Sciatic nerve (tissue), 2 donors: ENCODE results near the gene EPB41L1. TPM values are rescaled to one million over a fixed set of nuclear protein-coding genes. Genes with fewer than 3 reads are reported as not detected.

Experiments used
- ATAC-seq: fragments of 200-7000 bp; cut with Tn5 transposase; one replicate; pipeline ENCODE4 v1.9.1; 2020; ENCODE audit warnings: mild to moderate bottlenecking, moderate library complexity
- DNase-seq: peaks from one replicate; pipeline ENCODE4 v3.0.0-alpha.2; 2020; ENCODE audit warnings: low spot score
- intact Hi-C: fragments of 100-400 bp; cut with DNase I; formaldehyde crosslinking; loops from one replicate; pipeline ENCODE4 v1.14.2; 2022
- total RNA-seq: library from RNA; stranded (reverse); fragmentation: NEBNext Ultra II Directional; extraction: Animal tissue kit (Norgen Biotek cat#: 25700); gene quantifications from one replicate; pipeline ENCODE4 v1.2.1, GENCODE V29; 2021
- donor health status: DM: no; HTN: no; CAD: no.
- donor health status: DM: no; HTN: no; CAD: no.

EPB41L1 gene
- total RNA-seq, 1 donor from 2014 or later = 53.2 TPM

DNA sequence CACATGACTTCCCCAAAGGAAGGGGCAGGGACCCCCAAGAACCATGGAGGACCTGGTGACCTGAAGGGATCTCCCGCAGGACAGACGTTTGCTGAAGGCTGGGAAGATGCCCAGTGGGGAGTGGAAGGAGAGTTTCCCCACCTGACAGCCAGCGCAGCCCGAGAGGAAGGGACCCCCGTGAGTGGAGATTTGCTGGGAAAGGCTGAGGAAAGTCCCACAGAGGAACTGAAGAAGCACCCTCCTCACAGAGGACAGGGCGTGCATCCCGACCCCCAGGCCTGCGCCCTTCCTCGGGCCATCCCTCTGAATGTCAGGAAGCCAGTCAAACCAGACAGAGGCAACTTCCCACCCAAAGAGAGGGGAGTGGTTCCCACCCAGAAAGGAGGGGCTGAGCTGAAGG is 52.1 kb downstream of the EPB41L1 start:
- intact Hi-C loops = no loop called here
- ATAC-seq (no peak), DNase-seq (no peak)

DNA sequence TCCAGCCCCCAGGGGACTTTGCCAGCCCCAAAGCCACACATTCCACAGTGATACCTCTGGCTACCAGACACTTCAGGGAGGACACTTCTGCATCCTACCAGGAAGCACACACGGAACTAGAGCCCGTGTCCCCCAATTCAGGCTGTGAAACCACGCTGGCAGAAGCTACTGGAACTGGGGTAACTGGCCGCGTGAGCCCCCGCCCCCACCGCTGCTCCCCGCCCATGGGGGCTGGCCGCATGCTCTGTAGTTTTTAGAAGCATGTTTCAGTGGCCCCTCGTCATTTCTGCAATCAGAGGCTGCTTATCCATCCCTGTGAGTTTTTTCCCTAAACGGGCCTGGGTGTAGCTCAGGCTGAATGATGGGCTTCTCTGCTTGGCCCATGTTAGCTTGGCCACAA is 53.1 kb downstream of the EPB41L1 start:
- no peak for ATAC-seq
- DNase-seq = no peak
- intact Hi-C loops = no loop called here

DNA sequence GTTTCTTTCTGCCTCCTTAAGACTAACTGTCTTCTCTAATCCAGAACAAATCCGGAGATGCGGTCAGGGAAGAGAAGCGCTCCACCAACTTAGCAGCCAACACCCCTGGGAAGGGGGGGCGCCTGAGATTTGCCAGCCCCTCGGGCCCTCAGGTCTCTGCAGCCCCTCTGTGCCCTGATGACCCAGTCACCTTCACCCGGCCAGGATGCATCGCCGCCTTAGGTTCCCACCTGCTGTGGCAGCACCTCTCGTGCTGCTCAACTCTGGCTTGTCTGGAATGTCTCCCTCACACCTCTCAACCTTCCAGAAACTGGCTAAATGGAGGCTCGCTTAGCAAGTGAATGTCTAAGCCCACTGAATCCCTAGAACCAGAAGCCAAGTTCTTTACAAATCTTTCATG is 53.7 kb downstream of the EPB41L1 start:
- ATAC-seq (no peak), DNase-seq (no peak)
- intact Hi-C loops = no loop called here

DNA sequence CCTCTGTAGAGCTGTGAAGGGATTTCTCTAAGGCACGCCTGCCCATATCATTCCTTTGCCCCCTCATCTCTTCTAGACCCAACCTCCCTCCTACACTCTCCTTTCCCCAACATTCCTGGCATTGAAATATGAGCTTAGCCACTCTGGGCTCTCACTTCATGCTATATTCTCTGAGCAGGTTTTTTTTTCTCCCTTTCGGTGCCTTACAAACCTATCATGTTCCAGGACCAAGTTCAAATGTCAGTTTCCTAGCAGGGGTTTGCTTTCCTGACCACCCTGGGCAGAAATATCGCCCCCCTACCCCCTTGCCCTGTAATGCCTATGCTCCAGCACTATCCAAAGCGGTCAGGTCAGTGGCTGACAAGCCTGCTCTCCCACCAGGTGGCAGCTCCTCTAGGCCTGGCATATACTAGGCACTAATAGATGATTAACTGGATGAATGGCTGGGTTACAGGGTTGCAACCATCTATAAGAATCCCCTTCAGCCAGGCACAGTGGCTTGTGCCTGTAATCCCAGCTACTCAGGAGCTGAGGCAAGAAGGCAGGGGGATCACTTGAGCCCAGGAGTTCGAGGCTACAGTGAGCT is 56.0 kb downstream of the EPB41L1 start:
- DNase-seq (no peak), ATAC-seq (no peak)
- intact Hi-C loops = no loop called here

DNA sequence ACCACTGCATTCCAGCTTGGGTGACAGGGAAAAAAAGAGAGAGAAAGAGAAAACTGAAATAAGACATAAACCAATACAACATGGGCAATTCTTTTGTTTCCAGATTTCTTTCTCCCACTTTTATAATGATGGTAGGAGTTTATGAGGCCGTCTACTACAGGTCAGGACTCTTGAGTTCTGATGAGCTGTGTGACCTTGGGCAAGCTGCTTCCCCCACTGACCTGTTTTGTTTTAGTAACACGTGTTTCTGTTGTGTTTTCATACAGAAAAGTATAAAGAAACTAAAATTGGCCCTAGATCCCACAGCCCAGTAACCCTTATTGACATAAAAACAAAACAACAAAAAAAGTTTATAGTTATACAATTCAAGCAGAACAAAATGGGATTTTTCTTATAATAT is 58.8 kb downstream of the EPB41L1 start:
- no peak for DNase-seq
- ATAC-seq = no peak
- intact Hi-C loops = no loop called here

DNA sequence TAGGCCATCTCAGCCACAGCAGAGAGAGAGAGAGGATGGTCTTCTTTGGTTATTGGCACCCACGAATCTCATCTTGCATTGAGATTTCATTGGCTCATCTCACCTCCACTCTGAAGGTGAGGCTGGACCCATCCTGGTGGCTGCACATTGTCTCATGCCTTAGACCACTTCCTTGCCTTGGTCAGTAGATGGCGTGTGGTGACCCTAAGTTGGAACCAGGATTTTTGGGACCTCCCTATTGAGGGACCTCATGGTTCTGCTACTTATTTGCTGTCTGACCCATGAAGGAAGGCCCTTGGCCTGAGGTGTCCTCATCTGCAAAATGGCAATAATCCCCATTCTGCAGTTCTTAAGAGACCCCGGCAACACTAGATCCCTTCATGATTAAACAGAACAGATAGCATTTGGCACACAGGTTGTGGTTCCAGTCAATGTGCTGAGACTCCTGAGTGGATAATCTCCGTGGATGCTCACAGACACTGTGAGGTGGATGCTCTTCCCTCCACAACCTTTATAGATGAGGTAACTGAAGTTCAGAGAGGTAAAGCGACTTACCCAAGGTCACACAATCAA is 60.2 kb downstream of the EPB41L1 start:
- ATAC-seq (no peak), DNase-seq (no peak)
- intact Hi-C loops = no loop called here

DNA sequence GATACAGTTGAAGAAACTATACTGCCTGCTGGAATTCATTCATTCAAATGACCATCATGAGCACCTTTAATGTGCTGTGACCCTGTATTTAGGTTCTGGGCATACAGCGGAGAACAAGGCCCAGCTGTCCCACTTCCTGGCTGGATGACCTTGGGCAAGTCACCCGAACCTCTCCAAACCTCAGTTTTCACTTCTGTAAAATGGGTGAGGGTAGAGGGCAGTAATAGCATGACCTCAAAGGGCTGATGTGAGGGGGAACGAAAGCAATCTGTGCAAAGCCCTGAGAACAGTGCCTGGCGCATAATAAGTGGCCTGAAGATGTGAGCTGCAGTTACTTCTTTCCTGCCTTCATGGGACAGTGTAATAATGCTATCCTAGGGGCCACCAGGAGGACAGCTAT is 61.2 kb downstream of the EPB41L1 start:
- intact Hi-C loops = no loop called here
- ATAC-seq (no peak), DNase-seq (no peak)

DNA sequence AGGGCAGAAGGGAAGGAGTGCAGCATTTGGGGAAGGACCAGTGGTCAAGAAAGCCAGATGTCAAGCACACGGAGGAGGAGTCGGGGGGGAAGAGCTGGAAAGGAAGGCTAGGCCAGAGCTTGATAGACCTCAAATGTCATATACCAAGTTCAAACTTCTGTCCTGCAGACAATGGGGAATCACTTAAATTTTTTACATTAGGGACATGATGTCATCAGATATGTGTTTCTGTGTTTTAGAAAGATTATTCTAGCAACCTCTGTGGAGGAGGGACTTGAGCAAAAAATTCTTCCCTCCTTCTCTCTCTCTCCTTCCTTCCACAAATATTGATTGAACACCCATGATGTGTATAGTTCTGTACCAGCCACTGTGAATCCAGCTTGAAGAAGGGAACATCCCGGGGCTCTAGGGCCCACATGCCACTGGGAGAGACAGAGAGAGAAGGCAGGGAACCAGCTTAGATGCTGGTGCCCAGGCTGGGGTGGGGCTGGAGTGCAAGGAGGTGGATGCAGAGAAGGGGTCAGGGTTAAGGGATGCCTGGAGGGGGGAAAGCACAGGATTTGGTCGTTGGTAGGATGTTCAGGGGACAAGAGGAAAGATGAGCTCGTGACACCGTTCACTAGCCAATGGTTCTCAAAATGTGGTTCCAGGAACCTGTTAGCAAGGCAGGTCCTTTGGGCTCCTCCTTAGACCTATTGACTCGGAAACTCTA is 61.9 kb downstream of the EPB41L1 start:
- intact Hi-C loops = no loop called here
- DNase-seq (no peak), ATAC-seq (no peak)

DNA sequence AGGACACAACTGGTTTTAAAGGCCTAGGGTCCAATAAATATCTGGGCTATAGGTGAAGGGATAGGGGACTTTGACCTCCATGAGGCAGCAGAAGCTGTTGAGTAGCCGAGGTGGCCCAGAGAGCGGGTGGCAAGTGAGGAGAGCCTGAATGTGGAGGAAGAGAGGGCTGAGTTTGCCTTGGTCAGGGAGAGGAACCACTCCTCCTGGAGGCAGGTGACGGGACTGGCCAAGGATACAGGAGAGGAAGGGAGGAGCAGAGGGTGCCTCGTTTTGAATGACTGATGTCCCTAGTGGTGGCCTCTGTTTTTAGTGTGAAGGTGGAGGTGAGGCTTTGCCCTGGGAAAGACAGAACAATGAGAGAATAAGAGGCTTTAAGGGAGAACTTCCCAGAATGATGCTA is 62.7 kb downstream of the EPB41L1 start:
- intact Hi-C loops = no loop called here
- DNase-seq (no peak), ATAC-seq (no peak)

DNA sequence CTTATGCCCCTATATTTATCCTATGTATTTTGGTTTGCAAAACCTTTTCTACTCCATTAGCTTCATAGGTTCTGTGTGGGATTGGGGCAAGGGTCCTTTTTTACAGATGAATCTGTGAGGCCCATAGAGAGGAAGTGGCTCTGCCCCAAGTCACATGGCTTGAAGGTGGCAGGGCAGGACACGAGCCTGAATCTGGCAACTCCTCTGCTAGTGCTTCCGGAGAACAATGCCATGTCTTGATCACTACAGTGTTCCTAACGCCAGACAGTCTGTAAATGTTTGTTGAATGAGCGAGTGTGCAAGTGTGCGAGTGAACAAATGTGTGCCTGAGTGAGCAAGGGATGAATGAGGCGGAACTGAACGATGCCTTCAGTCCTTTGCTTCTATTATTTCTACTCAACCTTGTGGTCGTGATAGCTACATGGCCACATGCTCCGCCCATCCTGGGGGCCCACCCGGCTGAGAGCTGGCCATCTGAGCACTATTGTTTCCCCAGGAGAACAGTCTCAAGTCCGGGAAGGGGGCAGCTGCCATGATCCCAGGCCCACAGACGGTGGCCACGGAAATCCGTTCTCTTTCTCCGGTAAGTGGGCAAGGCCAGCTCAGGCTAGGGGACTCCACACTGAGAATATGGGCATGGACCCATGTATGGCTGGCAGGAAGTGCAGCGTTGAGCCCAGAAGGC is 64.0 kb downstream of the EPB41L1 start:
- DNase-seq (no peak), ATAC-seq (no peak)
- intact Hi-C loops = no loop called here

DNA sequence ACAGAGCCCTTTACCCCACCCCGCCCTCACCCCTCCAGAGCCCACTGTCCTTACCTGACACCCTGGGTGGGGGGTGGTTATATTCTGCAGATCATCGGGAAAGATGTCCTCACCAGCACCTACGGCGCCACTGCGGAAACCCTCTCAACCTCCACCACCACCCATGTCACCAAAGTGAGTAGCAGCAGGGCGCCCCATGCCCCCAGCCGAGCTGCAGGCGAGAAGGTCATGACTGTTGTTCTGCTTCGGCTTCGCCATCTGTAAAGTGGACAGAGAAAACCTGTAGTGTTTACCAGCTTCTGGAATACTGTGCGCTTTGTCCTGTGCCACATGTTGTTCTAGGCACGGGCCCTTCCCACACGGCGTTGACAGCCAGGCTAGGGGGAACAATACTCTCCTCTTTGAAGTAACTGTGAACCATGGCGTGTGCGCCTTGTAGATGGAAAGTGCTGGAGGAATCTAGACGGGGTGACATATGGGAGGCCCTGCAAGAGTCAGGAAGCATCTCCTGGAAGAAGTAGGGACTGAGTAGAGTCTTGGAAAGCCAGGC is 65.2 kb downstream of the EPB41L1 start:
- no peak for DNase-seq

DNA sequence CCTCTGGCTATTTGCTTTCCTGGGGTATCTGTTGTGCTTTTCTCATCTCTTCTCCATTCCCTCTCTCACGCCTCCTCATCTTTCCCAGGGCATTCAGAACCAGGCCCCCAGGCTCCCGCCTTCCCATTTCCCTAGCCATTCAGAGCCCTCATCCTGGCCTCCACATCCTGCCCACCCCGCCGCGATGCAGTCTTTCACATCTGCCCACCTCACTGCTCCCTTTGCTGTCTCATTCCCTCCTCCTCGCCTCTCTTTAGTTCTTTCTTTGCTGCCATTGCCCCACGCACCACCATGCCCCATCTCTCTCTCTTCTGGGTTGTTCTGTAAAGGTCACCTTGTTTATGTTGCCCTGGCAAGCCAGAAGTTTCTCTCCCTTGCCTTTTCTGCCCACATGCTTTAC is 71.1 kb downstream of the EPB41L1 start:
- no peak for ATAC-seq
- DNase-seq = no peak
- intact Hi-C loops = no loop called here

More for the DNA sequence above, 65.2 kb downstream of the EPB41L1 start:
- intact Hi-C loops = no loop called here
- no peak for ATAC-seq

DNA sequence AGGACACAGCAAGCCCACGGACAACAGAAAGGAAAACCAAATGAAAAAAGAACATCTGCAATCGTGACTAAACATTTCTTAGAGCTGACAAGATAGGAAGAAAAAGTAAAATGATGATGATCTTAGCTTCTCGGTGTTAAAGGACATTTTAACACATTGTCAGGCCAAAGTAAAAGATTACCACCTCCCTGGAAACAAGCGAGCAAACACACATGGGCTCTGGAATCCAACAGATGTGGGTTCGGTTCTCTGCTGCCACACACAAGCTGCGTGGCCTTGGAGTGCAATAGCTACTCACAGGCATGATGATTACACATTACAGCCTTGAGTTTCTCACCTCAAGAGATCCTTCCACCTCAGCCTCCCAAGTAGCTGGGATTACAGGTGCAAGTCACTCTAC is 74.2 kb downstream of the EPB41L1 start:
- ATAC-seq (no peak), DNase-seq (no peak)
- intact Hi-C loops = no loop called here

DNA sequence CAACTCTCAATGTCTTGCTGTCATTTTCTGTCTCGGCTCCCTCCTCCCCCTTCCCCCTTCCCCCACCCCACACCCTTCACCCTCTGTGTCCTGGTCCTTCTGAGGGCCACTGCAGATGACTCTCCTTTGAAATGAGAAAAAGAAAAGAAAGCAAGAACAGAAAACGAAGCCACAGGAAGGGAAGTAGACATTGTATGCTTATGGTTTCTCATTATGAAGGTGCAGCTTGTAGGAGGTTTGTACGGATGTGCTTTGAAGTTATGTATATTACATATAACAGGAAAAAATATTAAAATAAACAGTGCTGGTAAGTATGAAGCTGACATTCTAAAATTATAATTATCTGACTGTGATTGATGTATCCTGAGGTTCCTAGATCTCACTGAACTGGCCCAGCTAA is 75.5 kb downstream of the EPB41L1 start:
- no peak for ATAC-seq
- DNase-seq = no peak
- intact Hi-C loops = no loop called here

DNA sequence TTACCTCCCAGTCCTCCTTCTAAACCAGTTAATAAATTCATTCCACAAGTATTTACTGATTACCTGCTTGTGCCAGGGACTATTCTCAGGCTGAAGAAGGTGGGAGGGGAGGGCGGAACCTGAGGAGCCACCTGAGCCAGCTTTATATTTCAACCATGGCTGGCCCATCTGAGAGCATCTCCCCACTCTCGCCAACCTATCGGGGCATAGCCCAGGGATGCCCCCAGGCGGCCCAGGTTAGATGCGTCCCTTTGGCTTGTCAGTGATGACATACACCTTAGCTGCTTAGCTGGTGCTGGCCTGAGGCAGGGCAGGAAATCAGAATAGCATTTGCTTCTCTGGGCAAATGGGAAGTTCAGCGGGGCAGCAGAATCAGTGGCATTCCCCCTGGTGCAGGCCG is 76.8 kb downstream of the EPB41L1 start:
- ATAC-seq (no peak), DNase-seq (no peak)
- intact Hi-C loops = no loop called here

DNA sequence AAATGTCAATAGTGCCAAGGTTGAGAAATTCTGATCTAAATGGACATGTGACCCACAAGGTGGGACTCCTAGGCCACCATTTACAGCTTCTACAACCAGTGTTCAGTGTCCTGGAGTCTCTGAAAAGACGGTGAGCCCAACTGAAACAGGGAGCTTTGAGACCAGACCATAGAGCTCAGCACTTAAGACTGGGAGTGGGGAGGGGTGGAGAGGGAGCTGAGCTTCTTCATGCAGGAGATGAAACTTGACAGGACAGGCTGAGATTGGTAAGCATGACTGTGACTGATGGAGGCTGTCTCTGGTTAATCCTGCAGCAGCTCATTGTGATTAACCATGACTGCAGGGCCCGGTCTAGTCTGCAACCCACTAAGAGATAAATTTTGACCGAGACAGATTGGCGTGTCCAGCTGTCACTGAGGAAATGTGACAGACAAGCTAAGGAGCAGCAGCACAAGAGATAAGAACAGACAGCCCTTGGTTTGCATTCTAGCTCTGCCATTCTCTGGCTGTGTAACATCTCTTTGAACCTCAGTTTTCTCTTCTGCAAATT is 80.3 kb downstream of the EPB41L1 start:
- DNase-seq (no peak), ATAC-seq (no peak)
- intact Hi-C loops = no loop called here

DNA sequence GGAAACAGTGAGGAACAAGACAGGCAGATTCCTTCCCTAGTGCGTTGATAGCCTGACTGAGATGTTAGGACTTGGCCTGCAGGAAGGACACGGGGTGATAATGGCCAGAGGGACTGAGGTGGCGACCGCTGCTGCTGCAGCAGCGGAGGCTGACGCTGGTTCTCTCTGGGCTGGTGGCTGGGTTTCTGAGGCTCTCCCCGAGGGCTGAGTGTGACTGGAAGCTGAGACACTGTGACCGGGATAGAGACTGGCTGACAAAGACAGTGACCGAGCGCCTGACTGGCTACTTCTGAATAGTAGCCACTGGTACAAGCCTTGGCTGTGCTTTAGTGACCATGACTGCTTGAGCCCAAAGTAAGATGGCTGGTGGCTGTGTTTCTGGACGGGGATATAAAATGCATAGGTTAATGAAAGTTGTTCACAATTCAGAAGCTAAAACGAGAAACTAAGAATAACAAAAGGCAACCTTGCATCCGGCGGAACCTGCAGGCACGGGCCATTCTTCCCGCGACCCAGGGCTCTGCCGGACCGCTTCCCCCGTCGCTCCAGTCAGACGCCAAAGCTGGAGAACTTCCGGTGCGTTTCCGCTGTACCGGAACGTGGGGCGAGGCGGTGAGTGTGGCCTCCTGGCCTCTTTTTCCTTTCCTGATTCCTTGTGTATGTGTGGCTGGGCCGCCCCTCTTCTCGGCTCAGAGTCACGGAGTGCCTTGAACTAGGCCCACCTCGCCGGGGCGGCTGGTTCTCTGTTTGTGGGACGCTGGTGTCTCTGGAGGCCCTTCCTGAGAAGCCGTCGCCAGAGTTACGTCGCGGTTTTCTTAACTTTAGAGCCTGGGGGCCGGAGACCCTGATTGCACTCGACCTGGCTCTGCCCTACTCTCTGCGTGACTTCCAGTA is 81.6 kb downstream of the EPB41L1 start, which contains the start of gene AAR2:
Gene AAR2, plus strand, starts transcription at position 587 of the 894 bp plus-strand sequence. CDS start 3,391 bp downstream, outside the sequence.
- peak; percentile 87 for DNase-seq
- intact Hi-C loops = no loop called here
- ATAC-seq = peak; percentile 96

DNA sequence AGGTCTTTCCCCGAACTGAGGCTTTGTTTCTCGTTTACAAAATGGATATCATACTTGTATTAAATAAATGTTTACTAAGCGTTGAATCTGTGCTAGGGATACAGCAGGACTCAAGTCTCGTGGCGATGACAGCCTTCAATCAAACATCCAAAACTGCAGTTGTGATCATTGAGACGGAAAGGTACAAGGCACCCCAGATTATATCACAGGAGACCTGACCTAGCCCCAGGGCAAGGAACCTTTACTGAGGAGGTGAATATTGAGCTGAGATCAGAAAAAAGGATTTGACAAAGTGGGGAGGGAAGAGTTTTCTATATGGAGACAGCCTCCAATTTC is 82.2 kb downstream of the EPB41L1 start:
- intact Hi-C loops = no loop called here
- ATAC-seq (peak; percentile 16), DNase-seq (no peak)

DNA sequence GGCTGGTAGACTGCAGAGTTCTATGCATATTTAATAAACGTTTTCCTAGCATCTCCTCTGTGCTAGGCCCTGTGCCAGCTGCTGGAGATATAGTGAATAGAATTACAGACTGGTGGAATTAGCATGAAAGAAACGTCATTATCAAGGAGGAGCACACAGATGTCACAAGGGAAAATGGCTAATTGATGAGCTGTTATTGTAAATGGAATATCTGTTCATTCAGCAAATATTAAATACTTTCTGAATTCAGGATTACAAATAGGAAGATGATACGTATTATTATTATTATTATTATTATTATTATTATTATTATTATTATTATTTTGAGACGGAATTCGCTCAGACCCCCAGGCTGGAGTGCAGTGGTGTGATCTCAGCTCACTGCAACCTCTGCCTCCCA is 82.9 kb downstream of the EPB41L1 start:
- ATAC-seq (no peak), DNase-seq (no peak)

More for the DNA sequence above, 82.9 kb downstream of the EPB41L1 start:
- intact Hi-C loops = no loop called here
